H1 (cell line): ENCODE measurements around the gene CCDC136. TPM values are rescaled to one million over a fixed set of nuclear protein-coding genes. Genes with fewer than 3 reads are reported as not detected.

Experiments
- CTCF ChIA-PET: fragments of 300-600 bp; sonication (Branson Sonifier 250); formaldehyde crosslinking; loops from one replicate; lab custom pipeline; 2021; ENCODE audit not compliant: partially characterized antibody; lab: Charles Lee
- POLR2A ChIA-PET: fragments of 300-600 bp; sonication (Branson Sonifier 250); formaldehyde crosslinking; loops from one replicate; lab custom pipeline; 2021; ENCODE audit warnings: inconsistent platforms; ENCODE audit not compliant: partially characterized antibody; lab: Charles Lee
- DNase-seq, 2 experiments: peaks; one replicate each; pipeline versions ENCODE4 v3.0.0 to v3.0.0-alpha.2; 2010 to 2022; ENCODE audit warnings: low spot score in 2 of 2, low read depth in 1 of 2, mixed read lengths in 1 of 2
- FAIRE-seq: peaks from 2 replicates; lab custom pipeline; 2011; peaks lifted over from hg19 to GRCh38; lab: Jason Lieb, UNC
- H2AFZ ChIP-seq: 2 replicates; pipeline ENCODE4 v1.8.1; 2012; ENCODE audit warnings: low read length, inconsistent platforms
- H2AK5ac ChIP-seq: 2 replicates; pipeline ENCODE4 v1.6.1; 2013; ENCODE audit warnings: low read depth, low read length
- H2BK120ac ChIP-seq: replicated peaks from 2 replicates; pipeline ENCODE3; 2013; ENCODE audit warnings: low read depth, low read length, inconsistent platforms
- H2BK12ac ChIP-seq: 2 replicates; pipeline ENCODE4 v1.6.1; 2013; ENCODE audit warnings: low read depth, low read length
- H2BK15ac ChIP-seq: 2 replicates; pipeline ENCODE4 v1.6.1; 2013; ENCODE audit warnings: low read length
- H2BK20ac ChIP-seq: 2 replicates; pipeline ENCODE4 v1.6.1; 2013; ENCODE audit warnings: low read length
- H2BK5ac ChIP-seq: 2 replicates; pipeline ENCODE4 v1.6.1; 2013; ENCODE audit warnings: low read depth, low read length
- H3K14ac ChIP-seq: 2 replicates; pipeline ENCODE4 v1.6.1; 2013; ENCODE audit warnings: inconsistent platforms; ENCODE audit not compliant: insufficient read length
- H3K18ac ChIP-seq: 2 replicates; pipeline ENCODE4 v1.6.1; 2013; ENCODE audit warnings: low read length; ENCODE audit errors: extremely low read depth
- H3K23ac ChIP-seq: 2 replicates; pipeline ENCODE4 v1.6.1; 2013; ENCODE audit warnings: inconsistent platforms; ENCODE audit not compliant: insufficient read length
- H3K23me2 ChIP-seq: 2 replicates; pipeline ENCODE4 v1.6.1; 2013; ENCODE audit warnings: low read depth, low read length
- H3K27ac ChIP-seq: 2 replicates; pipeline ENCODE4 v1.6.1; 2011; ENCODE audit warnings: low read depth, low read length, inconsistent platforms
- H3K27me3 ChIP-seq, 4 experiments: replicated peaks in 1 of 4; 1 replicate in 1 of 4; 2 replicates in 3 of 4; pipeline versions ENCODE4 v1.6.1 to v1.8.1; 2011 to 2013; ENCODE audit warnings: low read length in 3 of 4, mild to moderate bottlenecking in 3 of 4, inconsistent platforms in 2 of 4, mixed read lengths in 2 of 4, moderate library complexity in 1 of 4; ENCODE audit not compliant: control insufficient read depth in 3 of 4, insufficient read depth in 3 of 4; ENCODE audit errors: extremely low read depth in 1 of 4
- H3K36me3 ChIP-seq, 4 experiments: 2 replicates each; pipeline versions ENCODE4 v1.6.1 to v1.8.1; 2011 to 2013; ENCODE audit warnings: mild to moderate bottlenecking in 4 of 4, low read length in 3 of 4, moderate library complexity in 2 of 4, control low read depth in 1 of 4, inconsistent platforms in 1 of 4; ENCODE audit not compliant: insufficient read depth in 4 of 4, control insufficient read depth in 2 of 4
- H3K4ac ChIP-seq: replicated peaks from 2 replicates; pipeline ENCODE3; 2013; ENCODE audit warnings: low read length, low read depth, mixed read lengths, inconsistent platforms; ENCODE audit not compliant: insufficient read length
- H3K4me1 ChIP-seq, 4 experiments: replicated peaks in 1 of 4; 1 replicate in 1 of 4; 2 replicates in 3 of 4; pipeline versions ENCODE4 v1.6.1 to v1.8.1; 2011 to 2013; ENCODE audit warnings: low read length in 3 of 4, inconsistent platforms in 2 of 4, mixed read lengths in 1 of 4; ENCODE audit not compliant: insufficient read depth in 4 of 4, control insufficient read depth in 3 of 4
- H3K4me2 ChIP-seq, 2 experiments: 2 replicates each; pipeline versions ENCODE4 v1.6.1 to v1.8.1; 2011 to 2013; ENCODE audit warnings: low read depth in 2 of 2, low read length in 2 of 2, control low read depth in 1 of 2, inconsistent platforms in 1 of 2, mild to moderate bottlenecking in 1 of 2; ENCODE audit not compliant: insufficient read depth in 1 of 2
- H3K4me3 ChIP-seq, 4 experiments: fragments of 200-600, 300-600 bp in 1 of 4; sonication (generic), shearing (Covaris generic), sonication (Bioruptor Twin) in 1 of 4; 2 replicates each; pipeline versions ENCODE4 v1.5.1 to v1.8.1; 2011 to 2016; ENCODE audit warnings: low read length in 4 of 4, low read depth in 3 of 4, control low read depth in 2 of 4, inconsistent platforms in 2 of 4, mild to moderate bottlenecking in 2 of 4, mixed read lengths in 1 of 4, moderate library complexity in 1 of 4; ENCODE audit not compliant: insufficient read depth in 2 of 4; ENCODE audit errors: extremely low read depth in 1 of 4
- H3K56ac ChIP-seq: replicated peaks from 2 replicates; pipeline ENCODE3; 2013; ENCODE audit warnings: low read depth, mild to moderate bottlenecking, mixed read lengths, low read length, inconsistent platforms; ENCODE audit not compliant: insufficient read length
- H3K79me1 ChIP-seq: 2 replicates; pipeline ENCODE4 v1.6.1; 2013; ENCODE audit warnings: low read depth, low read length, control low read depth
- H3K79me2 ChIP-seq, 2 experiments: 2 replicates each; pipeline versions ENCODE4 v1.6.1 to v1.8.1; 2012 to 2013; ENCODE audit warnings: low read length in 2 of 2, mild to moderate bottlenecking in 2 of 2, inconsistent platforms in 1 of 2; ENCODE audit not compliant: insufficient read depth in 2 of 2, control insufficient read depth in 1 of 2
- H3K9ac ChIP-seq, 4 experiments: replicated peaks in 1 of 4; 1 replicate in 1 of 4; 2 replicates in 3 of 4; pipeline versions ENCODE4 v1.6.1 to v1.8.1; 2011 to 2013; ENCODE audit warnings: low read depth in 3 of 4, low read length in 3 of 4, control low read depth in 2 of 4, mild to moderate bottlenecking in 2 of 4, moderate library complexity in 2 of 4, inconsistent platforms in 1 of 4; ENCODE audit errors: extremely low read depth in 1 of 4
- H3K9me3 ChIP-seq, 2 experiments: 2 replicates each; pipeline versions ENCODE4 v1.6.1 to v1.8.1; 2012 to 2013; ENCODE audit warnings: mild to moderate bottlenecking in 2 of 2, moderate library complexity in 2 of 2, control low read depth in 1 of 2, inconsistent platforms in 1 of 2, low read depth in 1 of 2, low read length in 1 of 2, mixed read lengths in 1 of 2; ENCODE audit not compliant: insufficient read depth in 2 of 2
- H4K20me1 ChIP-seq, 2 experiments: replicated peaks in 1 of 2; 2 replicates each; pipeline versions ENCODE3 to v1.8.1; 2011 to 2013; ENCODE audit warnings: inconsistent platforms in 2 of 2, low read length in 2 of 2, mild to moderate bottlenecking in 1 of 2; ENCODE audit not compliant: insufficient read depth in 2 of 2, control insufficient read depth in 1 of 2
- H4K5ac ChIP-seq: 2 replicates; pipeline ENCODE4 v1.6.1; 2013; ENCODE audit warnings: low read length, low read depth, mixed read lengths, inconsistent platforms; ENCODE audit not compliant: insufficient read length
- H4K8ac ChIP-seq: 2 replicates; pipeline ENCODE4 v1.8.0; 2013; ENCODE audit warnings: mild to moderate bottlenecking, moderate library complexity, low read length, inconsistent platforms; ENCODE audit not compliant: insufficient read depth; ENCODE audit errors: extremely low read depth
- H4K91ac ChIP-seq: replicated peaks from 2 replicates; pipeline ENCODE3; 2013; ENCODE audit warnings: low read length, mixed read lengths, inconsistent platforms; ENCODE audit not compliant: insufficient read length
- BRCA1 ChIP-seq: IDR thresholded peaks from 2 replicates; pipeline ENCODE4 v1.6.1; 2012; ENCODE audit warnings: low read depth, low read length, improper control_type of control experiment
- CBX8 ChIP-seq: fragments of 300-800, 300-1000 bp; sonication (generic); IDR thresholded peaks from 2 replicates; pipeline ENCODE4 v1.7.1; 2016; ENCODE audit warnings: low read depth, low read length, borderline replicate concordance
- CTBP2 ChIP-seq: IDR thresholded peaks from 2 replicates; pipeline ENCODE4 v1.7.0; 2011; ENCODE audit warnings: borderline replicate concordance, mild to moderate bottlenecking, moderate library complexity, mixed read lengths, low read length; ENCODE audit not compliant: insufficient read depth, insufficient read length
- EGR1 ChIP-seq: IDR thresholded peaks from 2 replicates; pipeline ENCODE4 v1.6.1; 2011; ENCODE audit warnings: low read depth, low read length, borderline replicate concordance
- EZH2 ChIP-seq: fragments of 200-600 bp; sonication (generic); IDR thresholded peaks from 2 replicates; pipeline ENCODE4 v1.7.1; 2012; ENCODE audit warnings: low read depth, mild to moderate bottlenecking, moderate library complexity, low read length, inconsistent platforms; ENCODE audit not compliant: severe bottlenecking
- GABPA ChIP-seq: IDR thresholded peaks from 2 replicates; pipeline ENCODE4 v1.6.1; 2011; ENCODE audit warnings: mild to moderate bottlenecking, low read length, moderate library complexity, borderline replicate concordance; ENCODE audit not compliant: insufficient read depth
- HDAC2 ChIP-seq, 2 experiments: fragments of 300-600 bp in 1 of 2; sonication (generic) in 1 of 2; IDR thresholded peaks; 2 replicates each; pipeline ENCODE4 v1.6.1; 2011 to 2012; ENCODE audit warnings: low read depth in 2 of 2, low read length in 2 of 2, mild to moderate bottlenecking in 2 of 2, moderate library complexity in 2 of 2, borderline replicate concordance in 1 of 2, inconsistent platforms in 1 of 2
- JUN ChIP-seq: IDR thresholded peaks from 2 replicates; pipeline ENCODE4 v1.6.1; 2011; ENCODE audit warnings: low read depth, mild to moderate bottlenecking, improper control_type of control experiment, low read length
- RNF2 ChIP-seq: fragments of 200-900, 300-1000 bp; sonication (generic); IDR thresholded peaks from 2 replicates; pipeline ENCODE4 v1.7.1; 2016; ENCODE audit warnings: borderline replicate concordance, low read depth, mild to moderate bottlenecking, antibody characterized with exemption, low read length; ENCODE audit not compliant: poor library complexity, severe bottlenecking; ENCODE audit errors: missing control alignments
- SP4 ChIP-seq: IDR thresholded peaks from 2 replicates; pipeline ENCODE4 v1.6.1; 2012; ENCODE audit warnings: low read length, inconsistent platforms
- SRF ChIP-seq: IDR thresholded peaks from 2 replicates; pipeline ENCODE4 v1.6.1; 2011; ENCODE audit warnings: mild to moderate bottlenecking, low read depth, low read length, moderate library complexity
- TAF7 ChIP-seq: optimal IDR thresholded peaks from 2 replicates; pipeline ENCODE3; 2011; ENCODE audit warnings: low read depth, mild to moderate bottlenecking, inconsistent platforms, low read length, moderate library complexity, borderline replicate concordance
- YY1 ChIP-seq: IDR thresholded peaks from 2 replicates; pipeline ENCODE4 v1.6.1; 2011; ENCODE audit warnings: low read depth, mild to moderate bottlenecking, low read length
- WGBS, 2 experiments: shearing (Covaris generic) in 1 of 2; methylation state at CpG; one replicate each; pipeline versions ENCODE4 v1.1.6 to v1.1.7; 2013 to 2015; ENCODE audit warnings: low lambda C conversion rate in 2 of 2, mixed read lengths in 2 of 2, inconsistent platforms in 1 of 2, low coverage in 1 of 2, missing lambda C conversion rate in 1 of 2; ENCODE audit not compliant: insufficient replicate concordance in 2 of 2, insufficient coverage in 1 of 2, insufficient read length in 1 of 2; ENCODE audit errors: extremely low coverage in 1 of 2, missing lambda C conversion rate in 1 of 2; 5-methylcytosine and 5-hydroxymethylcytosine counted together
- polyA plus RNA-seq, 7 experiments: library from polyadenylated mRNA; depleted of rRNA in 3 of 7; stranded (reverse) in 5 of 7; unstranded in 2 of 7; fragments of >200 nt in 5 of 7; fragments of 200-250 nt in 2 of 7; gene quantifications; 1 replicate in 5 of 7; 2 replicates in 1 of 7; 4 replicates in 1 of 7; pipeline versions ENCODE4 v1.2.1 to v1.2.3, GENCODE V29; 2011 to 2013; ENCODE audit warnings: missing spikeins in 2 of 7, mixed read lengths in 2 of 7
- total RNA-seq: library from RNA; stranded (reverse); fragmentation: NEBNext Ultra II Directional; extraction: Animal tissue kit (Norgen Biotek cat#: 25700); gene quantifications from 2 replicates; pipeline ENCODE4 v1.2.1, GENCODE V29; 2021

The CCDC136 gene
- total and polyA plus RNA-seq, 2 of the 8 experiments (the other 6 are each of a cell fraction or from before 2014, with no cell fraction given) = 35.6 to 47.7 TPM

DNA sequence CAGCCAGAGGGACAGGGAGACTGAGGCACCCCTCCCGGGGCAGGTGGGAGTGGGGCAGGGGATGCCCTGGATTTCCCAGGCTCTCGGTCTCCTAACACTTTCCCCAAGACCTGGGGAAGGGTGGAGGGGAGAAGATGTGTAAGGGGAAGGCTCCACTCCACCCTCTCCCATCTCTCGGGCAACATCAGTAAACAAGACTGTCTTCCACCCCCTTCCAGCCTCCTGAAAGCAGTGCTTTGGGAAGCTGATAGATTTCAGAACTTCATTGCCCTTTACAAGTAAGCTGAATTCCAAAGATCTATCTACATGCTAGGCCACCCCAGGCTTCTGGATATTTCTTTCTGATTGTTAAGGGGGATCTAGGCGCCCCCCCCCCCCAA is 42.2 kb downstream of the CCDC136 start:
- Histone ChIP-seq H3K4me3 (0 out of 8 replicates have a peak overlapping the region, but pooled peaks of 1 of the 4 experiments have one; percentile 66), H4K20me1 (no peaks in the 10 kb centered on the region), H4K8ac (no peak overlapping the region), H3K56ac (no peak overlapping the region), H3K4me2 (peak overlapping the region; percentile 99 to 100; a peak in 3 of 4 replicates), H3K79me1 (no peaks in the 10 kb centered on the region), H3K23me2 (peaks cover 24% of the 10 kb centered on the region), H3K9me3 (no peaks in the 10 kb centered on the region), H4K5ac (no peak overlapping the region), H2BK15ac (0 out of 2 replicates have a peak overlapping the region, but pooled peaks have one; percentile 46), H3K9ac (no peak overlapping the region), H4K91ac (no peak overlapping the region), H3K36me3 (no peaks in the 10 kb centered on the region), H3K23ac (no peak overlapping the region), H2AK5ac (no peak overlapping the region), H3K27ac (no peak overlapping the region), H3K27me3 (peaks cover 8 to 27% (median 26%) of the 10 kb centered on the region in 4 experiments; a peak in 6 of 7 replicates), H3K18ac (peak overlapping the region; percentile 78), H2BK5ac (0 out of 2 replicates have a peak overlapping the region, but pooled peaks have one; percentile 71), H2BK12ac (no peak overlapping the region), H2AFZ (no peak overlapping the region), H3K4ac (peak overlapping the region; percentile 32), H3K14ac (no peak overlapping the region), H2BK20ac (no peak overlapping the region), H3K79me2 (no peaks in the 10 kb centered on the region), H2BK120ac (no peak overlapping the region), H3K4me1 (peaks cover 3 to 42% (median 30%) of the 10 kb centered on the region in 4 experiments)
- FAIRE-seq = no peak
- CTCF ChIA-PET = interaction anchor here (0.7 to 7.6 kb wide), 11 partner anchors 11 to 55 kb away, joined by 3 to 71 read pairs (median 5); partner anchors contain the start of gene ATP6V1F
- POLR2A ChIA-PET = interaction anchor here (1.1 to 5.7 kb wide), 3 partner anchors 16 to 134 kb away, joined by 3 to 31 read pairs (median 27); no protein-coding TSS in a partner anchor
- 29% methylated on average over 2 of the region's 4 CpGs; no CpG with 5 or more reads in 1 of the 2 experiments for WGBS, 2 experiments
- DNase-seq = no peak
- TF ChIP-seq GABPA (no peak), HDAC2 (IDR thresholded peaks at IDR 0.05; ENCODE audit: borderline replicate concordance in 1 of 2, low read depth in 2 of 2, low read length in 2 of 2) (no peak), SP4 (no peak), JUN (no peak), TAF7 (no peak), EZH2 (no peak), YY1 (no peak), SRF (no peak), EGR1 (no peak), CTBP2 (no peak), BRCA1 (no peak), CBX8 (no peak), RNF2 (no peak)
